GM19467 (cell line): Measurements from ENCODE around the gene ATP11B.
"Not testable (repeated sequence)": the region's sequence is repeated elsewhere in the genome, so short reads cannot be mapped to it uniquely, and the experiment has no call there.

Experiments used
- ATAC-seq: cut with Tn5 transposase; IDR thresholded peaks from one replicate; pipeline ENCODE4 v1.9.1; 2021; ENCODE audit warnings: mild to moderate bottlenecking, moderate library complexity; ENCODE audit not compliant: unreplicated experiment

ATP11B gene

GRCh38 chr3:182824957-182825356 lies 31.7 kb downstream of the ATP11B start:
- no peak for ATAC-seq

- ATAC-seq, result no peak
Observed at GRCh38 chr3:182829761-182830405, 36.6 kb downstream of the ATP11B start.

- ATAC-seq, result no peak
Observed at GRCh38 chr3:182837855-182838454, 44.7 kb downstream of the ATP11B start.

- ATAC-seq, result no peak
Observed at GRCh38 chr3:182843478-182843877, 50.2 kb downstream of the ATP11B start.

GRCh38 chr3:182848906-182849305 lies 55.6 kb downstream of the ATP11B start:
- ATAC-seq, result no peak

GRCh38 chr3:182855076-182855475 lies 61.8 kb downstream of the ATP11B start:
- no peak for ATAC-seq

- no peak for ATAC-seq
Observed at GRCh38 chr3:182861348-182861747, 68.0 kb downstream of the ATP11B start.

- ATAC-seq, result no peak
Observed at GRCh38 chr3:182862159-182862860, 69.0 kb downstream of the ATP11B start.

- no peak for ATAC-seq
Observed at GRCh38 chr3:182869059-182869458, 75.8 kb downstream of the ATP11B start.

- ATAC-seq, result not testable (repeated sequence)
Observed at GRCh38 chr3:182870917-182871316, 77.6 kb downstream of the ATP11B start.

GRCh38 chr3:182879031-182879611 lies 85.8 kb downstream of the ATP11B start:
- ATAC-seq, result no peak

GRCh38 chr3:182886497-182886896 lies 93.2 kb downstream of the ATP11B start:
- no peak for ATAC-seq

GRCh38 chr3:182889948-182890629 lies 96.8 kb downstream of the ATP11B start:
- no peak for ATAC-seq

- no peak for ATAC-seq
Observed at GRCh38 chr3:182891364-182891763, 98.1 kb downstream of the ATP11B start.

GRCh38 chr3:182892226-182892625 lies 98.9 kb downstream of the ATP11B start:
- ATAC-seq, result no peak

GRCh38 chr3:182895513-182896112 lies 102.3 kb downstream of the ATP11B start:
- no peak for ATAC-seq

GRCh38 chr3:182896553-182896952 lies 103.2 kb downstream of the ATP11B start:
- no peak for ATAC-seq

- no peak for ATAC-seq
Observed at GRCh38 chr3:182902236-182902635, 108.9 kb downstream of the ATP11B start.

GRCh38 chr3:182904164-182904563 lies 110.9 kb downstream of the ATP11B start:
- ATAC-seq, result no peak

GRCh38 chr3:182905623-182906022 lies 112.3 kb downstream of the ATP11B start:
- ATAC-seq, result no peak

- ATAC-seq, result no peak
Observed at GRCh38 chr3:182906036-182906435, 112.7 kb downstream of the ATP11B start.
